Eye (tissue), 1 donor: ENCODE results near the gene ANKRD17.
A peak's percentile ranks its signal among the peaks of the same experiment; 100 is the strongest.

Experiments used
- DNase-seq: peaks from one replicate; pipeline ENCODE4 v3.0.0-alpha.2; 2015

ANKRD17 gene

GRCh38 chr4:73104695-73105094, 153.9 kb downstream of the ANKRD17 start:
- DNase-seq: no peak

GRCh38 chr4:73103799-73104503, 154.6 kb downstream of the ANKRD17 start:
- no peak for DNase-seq

GRCh38 chr4:73099143-73099542, 159.5 kb downstream of the ANKRD17 start:
- DNase-seq: no peak

- no peak for DNase-seq
Observed at GRCh38 chr4:73098713-73099112, 159.9 kb downstream of the ANKRD17 start.

GRCh38 chr4:73098016-73098415, 160.6 kb downstream of the ANKRD17 start:
- no peak for DNase-seq

- DNase-seq: no peak
Observed at GRCh38 chr4:73092868-73093267, 165.7 kb downstream of the ANKRD17 start.

- DNase-seq: no peak
Observed at GRCh38 chr4:73090738-73091137, 167.9 kb downstream of the ANKRD17 start.

- no peak for DNase-seq
Observed at GRCh38 chr4:73087871-73088270, 170.7 kb downstream of the ANKRD17 start.

GRCh38 chr4:73086095-73086868, 172.3 kb downstream of the ANKRD17 start:
- DNase-seq: no peak

GRCh38 chr4:73080789-73081188, 177.8 kb downstream of the ANKRD17 start:
- no peak for DNase-seq

- DNase-seq: no peak
Observed at GRCh38 chr4:73075832-73076231, 182.8 kb downstream of the ANKRD17 start.

GRCh38 chr4:73070074-73070390, 188.6 kb downstream of the ANKRD17 start:
- no peak for DNase-seq

- peak; percentile 99 for DNase-seq
Observed at GRCh38 chr4:73069338-73070073, 189.1 kb downstream of the ANKRD17 start, which contains the start of gene COX18. Gene COX18, minus strand, starts transcription at chr4:73069716. Its CDS starts 67 bp downstream, at chr4:73069649.

- peak; percentile 88 for DNase-seq
Observed at GRCh38 chr4:73068491-73069337, 189.9 kb downstream of the ANKRD17 start.

GRCh38 chr4:73067971-73068394, 190.6 kb downstream of the ANKRD17 start:
- no peak for DNase-seq

GRCh38 chr4:73066928-73067327, 191.7 kb downstream of the ANKRD17 start:
- DNase-seq: no peak

- DNase-seq: no peak
Observed at GRCh38 chr4:73066445-73066844, 192.2 kb downstream of the ANKRD17 start.

- DNase-seq: no peak
Observed at GRCh38 chr4:73064536-73064935, 194.1 kb downstream of the ANKRD17 start.

GRCh38 chr4:73055241-73055897, 203.2 kb downstream of the ANKRD17 start:
- DNase-seq: no peak

GRCh38 chr4:73053974-73054480, 204.6 kb downstream of the ANKRD17 start:
- no peak for DNase-seq

- no peak for DNase-seq
Observed at GRCh38 chr4:73053076-73053475, 205.5 kb downstream of the ANKRD17 start.

- DNase-seq: no peak
Observed at GRCh38 chr4:73051625-73052024, 207.0 kb downstream of the ANKRD17 start.
